T-helper 9 cell (primary cell): ENCODE data around the gene PHACTR2.
"Not testable (repeated sequence)": the region's sequence is repeated elsewhere in the genome, so short reads cannot be mapped to it uniquely, and the experiment has no call there.

Experiments used
- DNase-seq: peaks from one replicate; pipeline ENCODE4 v3.0.0-alpha.2; 2020

Gene PHACTR2

DNA sequence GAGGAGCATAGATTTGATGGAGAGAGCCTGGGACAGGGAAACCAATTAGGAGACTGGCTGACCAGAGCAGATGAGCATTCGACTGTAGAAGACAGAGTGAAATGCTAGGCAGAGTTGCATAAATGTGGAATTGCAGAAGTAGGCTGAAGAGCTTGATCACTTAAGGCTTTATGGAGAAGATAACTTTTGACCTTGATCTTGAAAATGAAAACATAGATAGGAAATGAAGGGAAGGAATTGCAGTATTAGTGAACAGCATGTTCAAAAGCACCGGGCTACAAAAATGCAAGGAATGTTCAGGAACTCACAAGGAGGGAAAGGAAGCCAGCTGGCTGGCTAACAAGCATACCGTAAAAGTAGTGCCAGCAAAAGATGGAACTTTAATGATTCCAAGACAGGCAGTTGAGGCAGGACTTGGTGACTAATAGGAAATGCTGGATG lies 144.8 kb downstream of the PHACTR2 start:
- DNase-seq, result no peak

DNA sequence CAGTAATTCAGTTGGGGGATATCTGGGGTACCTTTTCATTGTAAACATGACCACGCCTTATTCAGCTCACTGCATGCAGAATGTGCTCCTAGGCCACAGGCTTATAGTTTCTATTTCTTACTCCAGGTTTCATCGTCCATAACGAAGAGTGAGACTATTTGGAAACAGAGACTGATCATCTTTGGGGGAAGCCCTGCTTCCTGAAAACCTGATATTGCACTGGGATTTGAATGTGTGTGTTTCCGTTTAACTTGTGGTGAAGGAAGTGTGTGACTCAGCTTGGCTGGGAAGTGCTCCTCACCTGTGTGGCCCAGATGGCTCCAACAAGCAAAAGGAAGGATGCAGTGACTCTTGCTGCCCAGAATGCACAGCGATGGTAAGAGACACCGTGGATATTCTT lies 145.8 kb downstream of the PHACTR2 start:
- no peak for DNase-seq

DNA sequence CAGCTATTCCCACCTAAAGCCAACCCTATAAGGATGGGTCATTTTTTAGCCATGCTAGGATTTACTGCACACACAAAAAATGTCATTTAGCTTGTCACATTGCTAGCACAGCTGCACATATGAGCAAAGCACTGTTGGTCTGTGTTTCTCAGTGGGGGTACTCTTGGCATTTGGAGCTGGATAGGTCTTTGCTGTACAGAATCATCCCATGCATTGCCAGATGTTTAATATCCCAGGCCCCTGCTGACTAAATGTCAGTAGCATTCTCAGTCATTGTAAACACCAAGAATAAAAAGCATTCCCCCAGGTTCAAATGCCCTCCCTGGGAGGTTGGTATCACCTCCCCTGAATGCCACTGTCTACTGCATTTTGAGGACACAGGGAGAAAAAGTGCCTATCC lies 150.8 kb downstream of the PHACTR2 start:
- DNase-seq, result no peak

DNA sequence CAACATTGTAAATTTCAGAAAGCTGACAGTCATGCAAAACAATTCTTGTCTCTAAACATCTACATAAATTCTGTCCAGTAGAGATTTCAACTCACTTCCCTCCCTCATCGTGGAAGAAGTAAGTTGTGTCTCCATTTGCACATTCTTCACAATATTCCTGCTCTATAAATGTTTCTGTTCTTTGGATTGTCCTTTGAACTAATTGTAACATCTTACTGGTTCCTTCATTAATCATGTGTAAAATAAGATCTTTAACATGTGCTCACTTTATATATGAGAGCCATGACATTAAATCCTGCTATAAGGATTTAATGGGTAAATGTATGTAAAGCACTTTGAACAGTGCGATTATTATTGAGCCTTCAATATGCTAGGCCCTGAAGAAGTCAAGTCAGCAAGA lies 158.4 kb downstream of the PHACTR2 start:
- no peak for DNase-seq

DNA sequence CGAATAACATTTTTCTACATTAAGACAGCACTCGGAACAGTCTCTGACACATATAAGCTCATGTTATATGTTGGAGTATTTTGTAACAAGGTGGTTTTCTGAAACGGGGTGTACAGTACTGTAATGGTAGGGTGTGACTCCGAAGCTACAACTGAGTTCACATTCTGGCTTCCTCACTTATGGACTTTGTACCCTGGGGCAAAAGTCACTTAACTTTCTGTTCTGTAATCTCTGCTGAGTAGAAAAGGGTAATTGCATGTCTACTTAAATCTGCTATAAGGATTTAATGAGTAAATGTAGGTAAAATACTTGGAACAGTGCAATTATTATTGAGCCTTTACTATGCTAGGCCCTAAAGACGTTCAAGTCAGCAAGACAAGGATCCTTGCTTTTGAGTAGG lies 160.6 kb downstream of the PHACTR2 start:
- DNase-seq, result no peak

DNA sequence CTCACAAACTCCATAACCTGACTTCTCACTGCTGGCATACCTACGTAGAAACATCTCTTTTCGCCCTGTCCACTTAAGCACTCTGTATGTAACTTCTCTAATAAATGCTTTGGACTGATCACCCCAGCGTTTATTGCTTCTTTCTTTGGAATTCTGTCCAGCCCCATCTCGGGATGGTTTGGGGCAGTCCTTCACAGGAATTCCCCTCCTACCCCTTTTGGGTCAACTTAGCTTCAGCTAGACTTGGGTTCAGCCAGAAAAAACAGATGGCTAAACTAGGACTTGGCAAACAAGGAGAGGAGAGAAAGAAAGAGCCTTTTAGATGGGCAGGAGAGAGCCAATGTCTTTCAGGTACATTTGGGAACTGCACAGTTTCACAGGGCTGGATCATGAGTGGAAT lies 161.4 kb downstream of the PHACTR2 start:
- DNase-seq, result no peak

DNA sequence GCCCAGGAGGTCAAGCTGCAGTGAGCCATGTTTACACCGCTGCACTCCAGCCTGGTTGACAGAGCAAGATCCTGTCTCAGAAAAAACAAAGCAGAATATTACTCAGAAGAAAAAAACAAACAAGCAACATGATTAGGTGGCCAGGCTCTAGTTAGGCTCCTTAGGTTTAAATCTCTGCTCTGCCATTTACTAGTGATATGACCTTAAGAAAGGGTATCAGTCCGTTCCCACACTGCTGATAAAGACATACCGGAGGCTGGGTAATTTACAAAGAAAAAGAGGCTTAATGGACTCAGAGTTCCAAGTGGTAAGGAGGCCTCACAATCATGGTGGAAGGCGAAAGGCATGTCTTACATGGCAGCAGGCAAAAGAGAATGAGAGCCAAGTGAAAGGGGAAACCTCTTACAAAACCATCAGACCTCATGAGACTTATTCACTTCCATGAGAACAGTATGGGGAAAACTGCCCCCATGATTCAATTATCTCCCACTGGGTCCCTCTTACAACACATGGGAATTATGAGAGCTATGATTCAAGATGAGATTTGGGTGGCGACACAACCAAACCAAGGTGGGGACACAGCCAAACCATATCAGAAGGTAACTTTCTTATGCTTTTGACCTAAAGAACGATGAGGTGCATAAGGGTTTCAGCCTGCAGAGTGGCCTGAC lies 163.0 kb downstream of the PHACTR2 start:
- no peak for DNase-seq

DNA sequence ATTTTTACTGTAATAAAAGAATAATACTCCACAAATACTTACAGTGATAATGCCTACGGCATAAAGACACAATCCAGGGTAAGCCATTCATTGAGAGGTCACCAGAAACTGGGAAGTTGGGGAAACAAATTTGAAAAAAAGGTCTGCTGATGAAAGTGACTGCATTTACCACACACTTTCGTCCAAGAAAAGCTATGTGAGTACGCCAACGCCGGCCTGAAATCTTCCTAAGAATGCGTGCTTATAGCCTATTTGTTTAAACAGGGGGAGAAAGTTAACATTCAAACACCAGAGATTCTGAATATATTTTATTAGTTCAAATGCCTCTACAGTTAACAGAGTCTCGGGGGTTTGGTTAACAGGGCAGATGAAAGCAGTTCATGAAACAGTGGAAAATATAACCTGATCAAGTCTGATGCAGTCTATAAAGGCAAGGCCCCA lies 164.7 kb downstream of the PHACTR2 start:
- DNase-seq, result no peak

DNA sequence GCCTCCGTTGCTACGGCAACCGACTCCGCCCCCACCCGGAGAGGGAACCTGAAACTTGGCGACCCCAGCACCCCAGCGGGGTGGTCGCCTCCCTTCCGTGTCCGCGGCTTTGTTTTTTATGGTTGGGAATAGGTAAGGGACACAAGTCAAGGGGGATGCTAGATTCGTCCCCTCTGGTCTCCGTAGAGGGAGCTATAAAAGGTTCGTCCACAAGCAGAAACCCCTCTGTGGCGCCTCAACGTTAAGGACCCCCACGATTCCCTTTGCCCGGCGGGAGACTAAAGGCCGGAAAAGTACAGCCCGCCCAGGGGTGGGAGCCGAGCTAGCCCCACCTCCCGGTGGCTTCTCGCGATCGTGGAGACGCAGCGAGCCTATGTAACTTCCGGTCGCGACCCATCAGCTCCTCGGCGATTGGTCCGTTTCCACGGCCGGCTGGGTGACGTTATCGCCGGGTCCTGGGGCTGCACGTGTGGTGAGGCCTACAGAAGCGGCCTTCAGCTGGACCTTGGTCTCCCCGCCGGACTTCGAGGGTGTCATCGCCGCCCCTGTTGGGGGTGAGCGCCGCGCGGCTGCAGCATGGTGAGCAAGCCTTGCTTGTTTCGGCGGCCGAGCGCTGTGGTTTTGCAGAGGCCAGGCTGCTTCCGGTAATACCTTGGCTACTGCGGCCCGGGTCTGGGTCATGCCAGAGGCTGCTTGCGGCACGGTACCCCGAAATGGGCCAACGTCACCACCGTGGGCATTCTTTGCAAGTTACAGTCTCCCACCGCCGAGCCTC lies 165.3 kb downstream of the PHACTR2 start, which contains the start of gene LTV1:
TSS of gene LTV1 (plus strand) at position 437 of the 775 bp plus-strand sequence. CDS start at position 577, 140 bp downstream.
- DNase-seq, result peak; percentile 86

DNA sequence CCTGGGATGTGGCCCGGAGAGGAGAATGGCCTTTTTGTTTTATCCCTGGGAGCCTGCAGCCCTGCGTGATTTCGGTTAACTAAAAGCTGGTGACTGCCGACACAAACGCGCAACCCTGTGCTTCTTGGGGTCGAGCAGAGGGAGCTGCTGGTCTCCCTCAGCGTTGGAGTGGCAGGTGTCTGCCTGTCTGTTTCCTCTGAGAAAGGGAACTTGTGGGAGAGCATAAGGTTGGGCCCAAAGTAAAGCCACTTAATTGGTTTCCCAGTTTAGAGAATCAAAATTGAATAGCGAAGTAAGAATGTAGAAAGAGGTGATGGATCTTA lies 165.9 kb downstream of the PHACTR2 start:
- DNase-seq, result no peak

DNA sequence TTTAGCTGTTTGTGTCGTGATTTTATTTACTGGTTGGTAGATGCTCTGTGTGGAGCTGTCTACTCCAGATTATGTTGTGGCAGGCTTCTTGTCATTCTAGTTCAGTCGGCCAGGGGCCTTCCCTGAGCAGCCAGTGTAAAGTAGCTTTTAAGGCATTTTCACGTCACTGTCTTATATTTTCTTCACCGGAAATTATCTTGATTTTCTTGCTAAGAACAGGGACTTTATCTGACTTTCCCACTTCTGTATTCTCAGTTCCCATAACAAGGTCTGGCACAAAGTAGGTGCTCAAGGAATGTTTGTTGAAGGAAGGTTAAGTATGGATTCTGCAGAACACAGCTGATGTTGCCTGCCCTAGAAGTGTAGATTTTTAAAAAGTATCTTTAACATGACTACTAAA lies 166.2 kb downstream of the PHACTR2 start:
- no peak for DNase-seq

DNA sequence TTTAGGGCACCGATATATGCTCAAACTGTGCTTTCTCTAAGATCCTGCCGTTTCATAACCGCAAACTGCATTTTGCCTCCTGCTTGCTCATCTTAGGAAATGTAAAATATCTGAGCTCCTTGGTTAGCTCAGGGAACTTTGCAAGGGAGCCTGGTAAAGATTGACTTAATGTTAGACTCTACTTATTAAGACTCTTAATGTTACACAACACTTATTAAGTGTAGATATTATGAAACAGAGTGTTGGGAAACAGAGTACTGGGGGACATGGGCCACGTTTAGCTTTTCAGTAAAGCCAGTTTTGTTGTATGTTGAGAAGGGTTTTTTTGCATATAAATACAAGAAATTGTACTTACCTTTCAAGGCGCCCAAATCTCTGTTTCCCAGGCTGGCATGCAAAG lies 167.3 kb downstream of the PHACTR2 start:
- DNase-seq, result no peak

DNA sequence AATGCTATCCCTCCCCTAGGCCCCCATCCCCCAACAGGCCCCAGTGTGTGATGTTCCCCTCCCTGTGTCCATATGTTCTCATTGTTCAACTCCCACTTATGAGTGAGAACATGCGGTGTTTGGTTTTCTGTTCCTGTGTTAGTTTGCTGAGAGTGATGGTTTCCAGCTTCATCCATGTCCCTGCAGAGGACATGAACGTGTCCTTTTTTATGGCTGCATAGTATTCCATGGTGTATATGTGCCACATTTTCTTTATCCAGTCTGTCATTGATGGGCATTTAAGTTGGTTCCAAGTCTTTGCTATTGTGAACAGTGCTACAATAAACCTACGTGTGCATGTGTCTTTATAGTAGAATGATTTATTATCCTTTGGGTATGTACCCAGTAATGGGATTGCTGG lies 173.9 kb downstream of the PHACTR2 start:
- DNase-seq, result not testable (repeated sequence)

DNA sequence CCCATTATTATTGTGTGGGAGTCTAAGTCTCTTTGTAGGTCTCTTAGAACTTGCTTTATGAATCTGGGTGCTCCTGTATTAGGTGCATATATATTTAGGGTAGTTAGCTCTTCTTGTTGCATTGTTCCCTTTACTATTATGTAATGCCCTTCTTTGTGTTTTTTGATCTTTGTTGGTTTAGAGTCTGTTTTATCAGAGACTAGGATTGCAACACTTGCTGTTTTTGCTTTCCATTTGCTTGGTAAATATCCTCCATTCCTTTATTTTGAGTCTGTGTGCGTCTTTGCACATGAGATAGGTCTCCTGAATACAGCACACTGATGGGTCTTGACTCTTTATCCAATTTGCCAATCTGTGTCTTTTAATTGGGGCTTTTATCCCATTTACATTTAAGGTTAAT lies 177.3 kb downstream of the PHACTR2 start:
- not testable (repeated sequence) for DNase-seq

DNA sequence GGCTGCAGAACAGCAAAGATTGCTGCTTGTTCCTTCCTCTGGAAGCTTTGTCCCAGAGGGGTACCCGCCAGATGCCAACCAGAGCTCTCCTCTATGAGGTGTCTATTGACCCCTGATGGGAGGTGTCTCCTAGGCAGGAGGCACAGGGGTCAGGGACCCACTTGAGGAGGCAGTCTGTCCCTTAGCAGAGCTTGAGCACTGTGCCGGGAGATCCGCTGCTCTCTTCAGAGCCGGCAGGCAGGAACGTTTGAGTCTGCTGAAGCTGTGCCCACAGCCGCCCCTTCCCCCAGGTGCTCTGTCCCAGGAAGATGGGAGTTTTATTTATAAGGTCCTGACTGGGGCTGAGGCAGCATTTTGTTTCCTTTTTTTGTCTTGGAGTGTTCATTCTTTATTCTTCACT lies 179.0 kb downstream of the PHACTR2 start:
- not testable (repeated sequence) for DNase-seq

DNA sequence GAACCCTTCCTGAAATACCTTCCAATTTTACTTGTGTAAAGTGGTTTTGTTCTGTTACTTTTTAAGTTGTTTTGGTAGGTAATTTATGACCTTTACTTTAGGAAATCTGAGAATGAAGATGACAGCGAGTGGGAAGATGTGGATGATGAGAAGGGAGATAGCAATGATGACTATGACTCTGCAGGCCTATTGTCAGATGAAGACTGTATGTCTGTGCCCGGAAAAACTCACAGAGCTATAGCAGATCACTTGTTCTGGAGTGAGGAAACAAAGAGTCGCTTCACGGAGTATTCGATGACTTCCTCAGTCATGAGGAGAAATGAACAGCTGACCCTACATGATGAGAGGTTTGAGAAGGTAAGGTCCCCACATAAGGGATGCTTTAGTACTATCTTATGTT lies 179.9 kb downstream of the PHACTR2 start:
- no peak for DNase-seq

DNA sequence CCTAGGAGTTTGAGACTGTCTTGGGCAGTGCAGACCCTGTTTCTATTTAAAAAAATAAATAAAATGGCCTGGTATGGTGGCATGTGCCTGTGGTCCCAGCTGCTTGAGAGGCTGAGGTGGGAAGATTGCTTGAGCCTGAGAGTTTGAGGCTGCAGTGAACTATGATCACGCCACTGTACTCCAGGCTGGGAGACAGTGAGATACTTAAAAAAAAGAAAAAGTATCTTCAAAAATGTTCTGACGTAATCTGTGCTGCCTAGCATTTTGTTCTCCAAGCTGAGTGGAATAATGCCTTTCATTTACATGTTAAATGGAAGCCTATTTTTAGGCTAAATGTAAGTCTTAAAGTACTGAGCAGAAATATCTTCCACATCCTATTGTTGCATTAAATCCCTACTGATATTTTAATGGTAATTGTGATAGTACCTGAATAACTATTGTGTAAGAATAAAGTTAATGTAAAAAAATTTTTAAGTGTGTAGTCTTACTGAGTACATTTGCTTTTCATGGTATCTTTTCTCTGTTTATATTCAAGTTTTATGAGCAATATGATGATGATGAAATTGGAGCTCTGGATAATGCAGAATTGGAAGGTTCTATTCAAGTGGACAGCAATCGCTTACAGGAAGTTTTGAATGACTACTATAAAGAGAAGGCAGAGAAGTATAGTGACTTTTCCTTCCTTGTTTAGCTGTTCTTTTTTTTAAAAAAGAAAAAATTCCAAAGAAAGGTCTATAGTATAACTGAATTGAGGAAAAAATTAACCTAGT lies 182.3 kb downstream of the PHACTR2 start:
- DNase-seq, result no peak

DNA sequence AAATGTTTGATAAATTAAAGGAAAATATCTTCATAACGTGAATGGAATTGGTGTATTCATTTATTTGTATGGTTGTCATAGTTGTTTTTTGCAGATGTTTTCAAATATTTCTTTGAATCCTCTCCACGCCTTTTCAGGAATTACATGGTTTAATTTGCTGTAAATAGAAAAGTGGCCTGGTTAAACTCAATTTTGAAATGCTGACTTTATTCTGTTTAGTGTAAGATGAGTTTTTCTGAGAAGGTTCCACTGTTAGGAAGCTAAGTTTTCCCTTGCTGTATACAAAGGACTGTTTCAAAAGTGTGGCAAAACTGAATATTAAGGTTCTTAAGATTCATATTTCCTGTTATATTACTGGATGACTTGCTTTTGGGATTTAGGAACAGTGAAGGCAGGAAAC lies 186.0 kb downstream of the PHACTR2 start:
- DNase-seq, result no peak

DNA sequence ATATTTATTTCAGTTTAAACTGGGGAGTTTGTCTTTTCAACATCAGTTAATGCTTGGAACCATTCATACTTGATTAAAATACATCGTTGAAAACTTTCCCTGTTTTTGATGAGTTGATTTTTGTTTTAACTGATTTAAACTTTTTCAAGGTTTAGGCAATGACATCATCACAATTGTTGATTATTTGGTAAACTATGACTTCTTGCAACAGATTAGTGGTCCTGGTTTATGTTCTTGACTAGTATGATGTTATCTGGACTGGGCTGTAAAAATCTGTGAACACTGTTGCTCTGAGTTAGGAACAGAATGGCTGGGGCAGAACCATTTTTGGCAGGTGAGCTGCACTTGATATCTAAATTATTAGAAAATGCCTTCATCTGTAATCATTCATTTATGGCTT lies 186.5 kb downstream of the PHACTR2 start, which contains the start of gene ZC2HC1B:
TSS of gene ZC2HC1B (plus strand) at position 241 of the 400 bp plus-strand sequence. CDS start at position 307, 66 bp downstream.
- DNase-seq, result no peak

DNA sequence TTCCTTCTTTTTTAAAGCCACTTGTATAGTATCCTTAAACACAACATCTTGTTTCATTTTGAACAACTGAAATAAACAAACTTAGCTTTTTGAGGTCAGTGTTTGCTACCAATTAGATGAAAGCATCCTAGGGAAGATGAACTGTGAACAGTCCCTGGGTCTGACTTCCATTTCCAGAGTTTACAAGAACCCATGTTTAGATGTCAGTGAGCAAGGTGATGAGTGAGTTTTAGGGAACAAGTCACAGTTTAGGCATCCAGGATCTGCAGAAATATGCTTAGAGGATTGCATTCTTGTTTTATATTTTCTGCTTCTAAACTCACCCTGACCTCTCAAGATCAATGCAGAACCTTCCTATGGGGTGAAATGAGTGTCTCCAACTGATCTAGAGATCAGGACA lies 189.5 kb downstream of the PHACTR2 start:
- DNase-seq, result no peak

DNA sequence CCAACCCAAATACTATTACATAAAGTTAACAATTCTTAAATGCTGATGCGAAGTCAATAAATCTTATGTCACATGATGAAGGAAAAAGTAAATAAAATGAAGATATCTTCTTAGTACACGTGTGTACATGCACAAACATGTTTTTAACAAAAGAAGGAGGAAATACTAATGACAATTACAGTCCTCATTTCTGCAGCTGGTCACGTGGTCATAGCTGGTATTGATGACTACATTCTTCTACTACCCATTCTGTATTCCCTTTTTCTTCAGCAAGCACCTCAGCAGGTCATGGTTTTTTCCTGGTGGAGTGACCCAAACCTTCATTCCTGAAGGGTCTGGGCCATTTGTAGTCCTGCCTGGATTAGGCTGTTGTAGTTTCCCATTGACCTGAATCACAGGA lies 191.0 kb downstream of the PHACTR2 start:
- not testable (repeated sequence) for DNase-seq

DNA sequence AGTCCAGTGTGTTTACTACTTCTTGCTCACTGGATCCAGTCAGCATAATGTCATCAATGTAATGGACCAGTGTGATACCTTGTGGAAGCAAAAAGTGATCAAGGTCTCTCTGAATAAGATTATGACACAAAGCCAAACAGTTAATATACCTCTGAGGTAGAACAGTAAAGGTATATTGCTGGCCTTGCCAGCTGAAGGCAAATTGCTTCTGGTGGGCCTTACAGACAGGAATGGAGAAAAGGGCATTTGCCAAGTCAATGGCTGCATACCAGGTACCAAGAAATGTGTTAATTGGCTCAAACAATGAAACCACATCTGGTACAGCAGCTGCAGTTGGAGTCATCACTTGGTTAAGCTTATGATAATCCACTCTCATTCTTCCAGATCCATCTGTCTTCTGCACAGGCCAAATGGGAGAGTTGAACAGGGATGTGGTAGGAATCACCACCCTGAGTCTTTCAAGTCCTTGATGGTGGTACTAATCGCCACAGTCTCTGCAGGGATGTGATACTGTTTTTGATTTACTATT lies 193.5 kb downstream of the PHACTR2 start:
- DNase-seq, result not testable (repeated sequence)

DNA sequence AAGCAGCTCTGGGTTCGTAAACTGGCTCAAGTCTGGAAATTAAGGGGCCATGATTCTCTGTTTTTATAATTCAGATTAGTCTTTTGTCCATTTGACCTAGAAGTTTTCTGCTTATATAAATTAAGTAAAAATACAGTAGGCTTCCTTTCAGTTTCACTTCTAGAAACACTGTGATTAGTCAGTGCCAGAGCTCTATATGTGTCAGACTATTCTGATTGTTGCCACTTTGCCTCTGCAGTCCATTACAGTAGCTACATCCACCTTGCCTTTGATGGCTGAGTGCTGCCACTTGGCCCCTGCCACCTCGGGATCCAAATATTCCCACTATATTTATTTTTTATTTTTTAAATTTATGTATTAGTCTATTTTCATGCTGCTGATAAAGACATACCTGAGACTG lies 194.4 kb downstream of the PHACTR2 start:
- no peak for DNase-seq
